ENCODE measurements around the gene ATP5PB.

- TF ChIP-seq CTCF (IDR thresholded peaks at IDR 0.05) (no peak), POLR2A (IDR thresholded peaks at IDR 0.05) (no peak)
Measured at GRCh38 chr1:111487133-111487532, 37.9 kb downstream of the ATP5PB start.

Data from right lobe of liver (tissue), 4 donors.